Cardiac septum (tissue), 1 donor: ENCODE results near the gene CACNA1A. TPM values are rescaled to one million over a fixed set of nuclear protein-coding genes. Genes with fewer than 3 reads are reported as not detected.
"Not testable (repeated sequence)": the region's sequence is repeated elsewhere in the genome, so short reads cannot be mapped to it uniquely, and the experiment has no call there.

ENCODE experiments used
- DNase-seq: peaks from one replicate; pipeline ENCODE4 v3.0.0-alpha.2; 2020; ENCODE audit warnings: low spot score
- intact Hi-C: fragments of 100-400 bp; cut with DNase I; formaldehyde crosslinking; loops from one replicate; pipeline ENCODE4 v1.14.0; 2022
- total RNA-seq: library from RNA; stranded (reverse); fragmentation: NEBNext Ultra II Directional; extraction: Animal tissue kit (Norgen Biotek cat#: 25700); gene quantifications from one replicate; pipeline ENCODE4 v1.2.1, GENCODE V29; 2021
- donor health status: DM: no; HTN: no; CAD: no.

The CACNA1A gene
- total RNA-seq, 1 donor from 2014 or later, result 1.3 TPM

DNA sequence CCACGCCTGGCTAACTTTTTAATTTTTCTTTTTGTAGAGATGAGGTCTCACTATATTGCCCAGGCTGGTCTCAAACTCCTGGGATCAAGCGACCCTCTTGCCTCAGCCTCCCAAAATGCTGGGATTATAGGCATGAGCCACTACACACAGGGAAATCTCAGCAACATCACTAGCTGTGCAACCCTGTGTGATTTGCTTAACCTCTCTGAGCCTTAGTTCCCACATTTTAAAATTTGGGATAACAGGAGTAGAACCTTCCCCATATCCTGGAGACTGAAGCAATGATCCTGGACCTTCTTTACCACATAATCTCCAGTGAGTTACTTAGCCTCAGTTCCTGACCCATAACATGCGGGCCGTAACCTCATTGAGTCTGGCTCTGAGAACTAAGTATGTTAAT lies 217.0 kb downstream of the CACNA1A start:
- intact Hi-C loops, result loop anchor here (10.0 kb wide), 1 partner anchor 576 kb away; no protein-coding TSS in a partner anchor
- DNase-seq, result no peak

- intact Hi-C loops, result loop anchor here (10.0 kb wide), 1 partner anchor 578 kb away; no protein-coding TSS in a partner anchor
- no peak for DNase-seq
Observed at GRCh38 chr19:13286195-13286985, 219.9 kb downstream of the CACNA1A start.

- intact Hi-C loops, result loop anchor here (10.0 kb wide), 1 partner anchor 580 kb away; no protein-coding TSS in a partner anchor
- DNase-seq, result no peak
Observed at GRCh38 chr19:13284929-13285928, 221.1 kb downstream of the CACNA1A start.

DNA sequence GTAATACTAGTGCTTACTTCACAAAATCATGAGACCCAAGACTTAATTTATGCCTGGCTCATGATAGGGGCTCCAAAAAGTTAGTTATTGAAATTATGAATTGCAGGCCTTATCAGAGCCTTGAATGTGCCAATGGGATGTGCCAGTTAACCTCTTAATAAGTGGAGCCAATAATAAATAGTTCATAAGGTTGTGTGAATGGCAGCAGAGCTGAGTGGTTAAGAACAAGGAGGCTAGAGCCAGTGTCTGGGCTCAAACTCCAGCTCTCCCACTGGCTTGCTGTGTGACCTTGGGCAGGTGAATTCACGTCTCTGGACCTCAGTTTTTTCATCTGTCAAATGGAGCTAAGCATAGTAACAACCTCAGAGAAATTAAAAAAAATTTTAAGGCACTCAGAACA lies 222.4 kb downstream of the CACNA1A start:
- DNase-seq, result no peak
- intact Hi-C loops, result loop anchor here (10.0 kb wide), 1 partner anchor 581 kb away; no protein-coding TSS in a partner anchor

DNA sequence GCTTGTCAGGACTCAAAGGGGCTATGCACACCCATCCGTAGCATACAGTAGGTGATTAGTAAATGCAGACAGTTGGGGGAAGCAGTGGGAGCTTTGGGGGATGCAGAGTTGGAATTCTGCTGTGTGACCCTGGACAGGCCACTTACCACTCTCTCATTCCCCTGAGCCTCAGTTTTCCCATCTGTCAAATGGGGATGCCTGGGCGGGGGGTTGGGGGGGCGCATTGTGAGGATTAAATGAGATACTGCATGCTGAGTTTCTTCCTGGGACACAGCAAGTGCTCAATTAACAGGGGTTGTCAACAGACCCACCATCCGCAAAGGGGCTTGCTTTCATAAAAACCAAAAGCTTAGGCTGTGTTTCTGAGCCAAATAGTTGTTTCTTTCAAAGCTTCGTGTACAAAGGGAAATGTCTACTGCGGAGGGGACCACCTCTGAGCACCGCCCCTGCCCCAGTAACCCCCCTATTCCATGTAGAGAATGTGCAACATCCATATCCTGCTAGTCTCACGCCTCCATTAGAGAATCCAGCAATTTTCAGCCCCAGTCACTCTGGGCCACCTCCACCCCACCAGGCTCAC lies 223.7 kb downstream of the CACNA1A start:
- intact Hi-C loops, result loop anchor here (10.0 kb wide), 1 partner anchor 582 kb away; no protein-coding TSS in a partner anchor
- DNase-seq, result no peak

- no peak for DNase-seq
- intact Hi-C loops, result loop anchor here (10.0 kb wide), 1 partner anchor 583 kb away; no protein-coding TSS in a partner anchor
Observed at GRCh38 chr19:13281567-13282291, 224.6 kb downstream of the CACNA1A start.

DNA sequence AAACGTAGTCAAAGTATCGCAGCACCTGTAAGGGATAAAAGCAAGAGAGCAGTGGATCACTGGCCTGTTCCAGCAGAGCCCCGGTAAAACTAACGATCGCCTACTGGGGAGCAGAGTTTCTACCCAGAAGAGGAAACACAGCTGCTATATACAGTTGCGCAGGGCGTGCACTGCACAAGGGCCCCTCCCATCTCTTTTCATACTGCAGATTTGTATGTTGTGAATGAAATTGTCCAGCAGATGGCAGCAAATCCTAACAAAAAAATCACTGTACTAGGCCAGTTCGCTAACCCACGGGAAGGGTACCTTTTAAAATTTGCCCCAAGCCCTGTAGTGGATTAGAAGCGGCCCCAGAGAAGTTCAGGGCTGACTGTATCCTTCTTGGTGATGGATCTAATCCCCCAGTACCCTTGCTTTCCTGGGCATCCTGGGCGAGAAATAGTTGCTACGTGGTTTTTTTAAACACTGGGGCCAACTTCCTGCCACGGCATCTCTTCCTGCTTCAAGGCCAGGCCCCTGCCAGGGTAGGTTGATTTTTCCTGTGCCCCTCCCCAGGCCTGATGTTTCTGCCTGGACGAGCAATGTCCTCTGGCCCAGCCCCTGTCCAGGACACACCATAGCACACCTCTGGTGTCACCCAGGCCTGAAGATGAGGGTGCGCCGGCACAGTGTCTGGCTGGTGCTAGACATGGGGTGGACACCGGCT lies 229.0 kb downstream of the CACNA1A start:
- no peak for DNase-seq
- intact Hi-C loops, result loop anchor here (5.0 kb wide), 1 partner anchor 155 kb away; no protein-coding TSS in a partner anchor

- intact Hi-C loops, result loop anchor here (5.0 kb wide), 1 partner anchor 157 kb away; no protein-coding TSS in a partner anchor
- DNase-seq, result no peak
Observed at GRCh38 chr19:13275016-13275722, 231.1 kb downstream of the CACNA1A start.

GRCh38 chr19:13270514-13271105 lies 235.7 kb downstream of the CACNA1A start:
- intact Hi-C loops, result no loop called here
- no peak for DNase-seq

GRCh38 chr19:13269348-13269747 lies 236.9 kb downstream of the CACNA1A start:
- intact Hi-C loops, result no loop called here
- DNase-seq, result no peak

- intact Hi-C loops, result no loop called here
- DNase-seq, result no peak
Observed at GRCh38 chr19:13267889-13268288, 238.4 kb downstream of the CACNA1A start.

DNA sequence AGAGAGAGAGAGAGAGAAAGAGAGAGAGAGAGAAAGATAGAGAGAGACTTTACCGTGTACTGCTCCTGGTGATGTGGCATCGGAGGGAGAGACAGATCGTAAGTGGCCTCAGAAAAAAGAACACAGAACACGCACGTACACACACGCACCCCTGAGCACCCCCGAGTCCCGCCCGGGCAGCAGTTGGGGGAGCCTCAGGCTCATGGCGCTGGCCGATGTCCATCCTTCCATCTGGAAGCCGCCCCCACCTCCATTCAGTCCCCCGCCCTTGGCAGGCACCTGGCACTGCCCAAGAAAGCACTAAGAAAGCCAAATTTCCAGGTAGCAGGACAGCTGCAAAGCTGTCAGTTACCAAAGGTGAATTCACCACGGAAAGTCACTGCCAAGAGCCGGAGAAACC lies 239.1 kb downstream of the CACNA1A start:
- intact Hi-C loops, result no loop called here
- no peak for DNase-seq

GRCh38 chr19:13262450-13262849 lies 243.8 kb downstream of the CACNA1A start:
- no peak for DNase-seq
- intact Hi-C loops, result loop anchor here (2.0 to 5.0 kb wide), 3 partner anchors 55 to 284 kb away; no protein-coding TSS in a partner anchor

GRCh38 chr19:13260883-13261653 lies 245.2 kb downstream of the CACNA1A start:
- DNase-seq, result no peak
- intact Hi-C loops, result loop anchor here (2.0 to 5.0 kb wide), 3 partner anchors 54 to 158 kb away; partner anchors contain the start of gene LYL1

GRCh38 chr19:13256918-13257317 lies 249.4 kb downstream of the CACNA1A start:
- intact Hi-C loops, result no loop called here
- no peak for DNase-seq

DNA sequence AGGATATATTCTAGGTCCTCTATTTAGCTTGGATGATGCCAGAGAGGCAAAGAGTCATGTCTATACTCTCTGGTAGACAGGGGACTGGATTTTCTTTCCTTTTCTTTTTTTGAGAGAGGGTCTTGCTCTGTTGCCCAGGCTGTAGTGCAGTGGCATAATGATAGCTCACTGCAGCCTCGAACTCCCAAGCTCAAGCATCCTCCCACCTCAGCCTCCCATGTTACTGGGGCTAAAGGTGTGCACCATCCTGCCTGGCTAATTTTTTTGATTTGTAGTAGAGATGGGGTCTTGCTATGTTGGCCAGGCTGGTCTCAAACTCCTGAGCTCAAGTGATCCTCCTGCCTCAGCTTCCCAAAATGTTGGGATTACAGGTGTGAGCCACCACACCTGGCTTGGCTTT lies 249.9 kb downstream of the CACNA1A start:
- DNase-seq, intact Hi-C loops: not testable (repeated sequence)
